Suprapubic skin (tissue), 4 donors: ENCODE measurements around the gene BCL2L15. TPM values are rescaled to one million over a fixed set of nuclear protein-coding genes. Genes with fewer than 3 reads are reported as not detected.

Source experiments
- DNase-seq, 2 donors: peaks; one replicate each; pipeline ENCODE4 v3.0.0-alpha.2; 2019; ENCODE audit warnings: low spot score in 2 of 2
- H3K27ac ChIP-seq: fragments of 200-600 bp; sonication (generic); one replicate; pipeline ENCODE4 v1.5.1; 2019
- H3K27me3 ChIP-seq: fragments of 200-600 bp; sonication (generic); one replicate; pipeline ENCODE4 v1.5.1; 2019
- H3K36me3 ChIP-seq: fragments of 200-600 bp; sonication (generic); one replicate; pipeline ENCODE4 v1.5.1; 2019
- H3K4me1 ChIP-seq: fragments of 200-600 bp; sonication (generic); one replicate; pipeline ENCODE4 v1.5.1; 2019
- H3K4me3 ChIP-seq: fragments of 200-600 bp; sonication (generic); one replicate; pipeline ENCODE4 v1.5.1; 2019; ENCODE audit warnings: mild to moderate bottlenecking
- H3K9me3 ChIP-seq: fragments of 200-600 bp; sonication (generic); one replicate; pipeline ENCODE4 v1.5.1; 2019
- CTCF ChIP-seq, 2 donors: fragments of 200-600 bp in 1 of 2; fragments of 450-650 bp in 1 of 2; sonication (generic) in 1 of 2; IDR thresholded peaks; one replicate each; pipeline ENCODE4 v1.5.1; 2016 to 2019; ENCODE audit warnings: antibody characterized with exemption in 2 of 2, mild to moderate bottlenecking in 1 of 2, moderate library complexity in 1 of 2
- EP300 ChIP-seq: sonication (generic); formaldehyde crosslinking; IDR thresholded peaks from one replicate; pipeline ENCODE4 v1.6.1; 2017; ENCODE audit warnings: antibody characterized with exemption
- POLR2A ChIP-seq, 2 donors: fragments of 450-650 bp; IDR thresholded peaks; one replicate each; pipeline ENCODE4 v1.6.1; 2017; ENCODE audit warnings: antibody characterized with exemption in 2 of 2, mild to moderate bottlenecking in 2 of 2, moderate library complexity in 2 of 2
- POLR2AphosphoS5 ChIP-seq, 3 donors: sonication (generic); formaldehyde crosslinking; IDR thresholded peaks; one replicate each; pipeline ENCODE4 v1.6.1; 2017; ENCODE audit warnings: antibody characterized with exemption in 3 of 3
- WGBS: methylation state at CpG from one replicate; pipeline ENCODE4 v1.1.5; 2018; 5-methylcytosine and 5-hydroxymethylcytosine counted together
- total RNA-seq, 4 donors: library from RNA; depleted of rRNA; stranded (reverse); fragments of >200 nt; gene quantifications; one replicate each; pipeline ENCODE4 v1.1.0, GENCODE V29; 2016

Gene BCL2L15
- total RNA-seq, 4 donors from 2014 or later = 0.13 to 1.4 (median 0.45) TPM

GRCh38 chr1:113904674-113905434 is 17.5 kb upstream of the BCL2L15 start, which contains the start of the genes AP4B1 and DCLRE1B:
Gene AP4B1 (minus strand): TSS chr1:113904799. CDS start chr1:113904717, 82 bp downstream.
Gene DCLRE1B (plus strand): TSS chr1:113905326. CDS start chr1:113905587, 261 bp downstream.
- WGBS = 0% methylated on average over 39 of the region's 67 CpGs
- H3K36me3 ChIP-seq = peaks cover 40% of the 10 kb centered on the region
- TF ChIP-seq POLR2AphosphoS5 (IDR thresholded peaks at IDR 0.05) (peak in 2 of 3 donors; percentile 24 to 94), EP300 (no peak), POLR2A (IDR thresholded peaks at IDR 0.05) (no peak), CTCF (IDR thresholded peaks at IDR 0.05) (peak; percentile 38 to 79)

GRCh38 chr1:113904293-113904673 is 16.9 kb upstream of the BCL2L15 start:
- 0% methylated on average over 11 of the region's 11 CpGs for WGBS
- Histone ChIP-seq H3K4me3 (peak overlapping the region; percentile 68), H3K9me3 (no peaks in the 10 kb centered on the region), H3K4me1 (peaks cover 25% of the 10 kb centered on the region), H3K27me3 (no peaks in the 10 kb centered on the region), H3K36me3 (peaks cover 43% of the 10 kb centered on the region), H3K27ac (peak overlapping the region; percentile 94)
- DNase-seq = no peak
- TF ChIP-seq CTCF (IDR thresholded peaks at IDR 0.05) (no peak), POLR2AphosphoS5 (IDR thresholded peaks at IDR 0.05) (no peak), EP300 (no peak), POLR2A (IDR thresholded peaks at IDR 0.05) (no peak)

More at GRCh38 chr1:113904674-113905434, 17.5 kb upstream of the BCL2L15 start, which contains the start of the genes AP4B1 and DCLRE1B:
- Histone ChIP-seq H3K27ac (peak within 1 kb of the TSS; percentile 94), H3K4me1 (peaks cover 25% of the 10 kb centered on the region), H3K9me3 (no peaks in the 10 kb centered on the region), H3K27me3 (no peaks in the 10 kb centered on the region), H3K4me3 (peak within 1 kb of the TSS; percentile 68)
- DNase-seq = peak; percentile 99

- Histone ChIP-seq H3K27ac (peak overlapping the region; percentile 94), H3K9me3 (no peaks in the 10 kb centered on the region), H3K4me1 (peaks cover 25% of the 10 kb centered on the region), H3K36me3 (peaks cover 40% of the 10 kb centered on the region), H3K4me3 (peak overlapping the region; percentile 68), H3K27me3 (no peaks in the 10 kb centered on the region)
- TF ChIP-seq EP300 (no peak), CTCF (IDR thresholded peaks at IDR 0.05) (no peak), POLR2AphosphoS5 (IDR thresholded peaks at IDR 0.05) (no peak), POLR2A (IDR thresholded peaks at IDR 0.05) (no peak)
- DNase-seq = no peak
- 25% methylated on average over 7 of the region's 7 CpGs for WGBS
These were observed 16.3 kb upstream of the BCL2L15 start for GRCh38 chr1:113903501-113904292.

- Histone ChIP-seq H3K27ac (no peak overlapping the region), H3K36me3 (peaks cover 53% of the 10 kb centered on the region)
- WGBS = 69% methylated on average over 3 of the region's 3 CpGs
These were observed 13.8 kb upstream of the BCL2L15 start for GRCh38 chr1:113901191-113901590.

More at GRCh38 chr1:113901191-113901590, 13.8 kb upstream of the BCL2L15 start:
- TF ChIP-seq CTCF (IDR thresholded peaks at IDR 0.05) = no peak
- TF ChIP-seq EP300 = no peak
- TF ChIP-seq POLR2AphosphoS5 (IDR thresholded peaks at IDR 0.05) = no peak
- TF ChIP-seq POLR2A (IDR thresholded peaks at IDR 0.05) = no peak
- Histone ChIP-seq H3K9me3 (no peaks in the 10 kb centered on the region), H3K4me3 (no peak overlapping the region), H3K4me1 (peaks cover 24% of the 10 kb centered on the region), H3K27me3 (no peaks in the 10 kb centered on the region)
- no peak for DNase-seq
